ENCODE data around the gene STRBP.
"Not testable (repeated sequence)": the region's sequence is repeated elsewhere in the genome, so short reads cannot be mapped to it uniquely, and the experiment has no call there.

STRBP gene

DNA sequence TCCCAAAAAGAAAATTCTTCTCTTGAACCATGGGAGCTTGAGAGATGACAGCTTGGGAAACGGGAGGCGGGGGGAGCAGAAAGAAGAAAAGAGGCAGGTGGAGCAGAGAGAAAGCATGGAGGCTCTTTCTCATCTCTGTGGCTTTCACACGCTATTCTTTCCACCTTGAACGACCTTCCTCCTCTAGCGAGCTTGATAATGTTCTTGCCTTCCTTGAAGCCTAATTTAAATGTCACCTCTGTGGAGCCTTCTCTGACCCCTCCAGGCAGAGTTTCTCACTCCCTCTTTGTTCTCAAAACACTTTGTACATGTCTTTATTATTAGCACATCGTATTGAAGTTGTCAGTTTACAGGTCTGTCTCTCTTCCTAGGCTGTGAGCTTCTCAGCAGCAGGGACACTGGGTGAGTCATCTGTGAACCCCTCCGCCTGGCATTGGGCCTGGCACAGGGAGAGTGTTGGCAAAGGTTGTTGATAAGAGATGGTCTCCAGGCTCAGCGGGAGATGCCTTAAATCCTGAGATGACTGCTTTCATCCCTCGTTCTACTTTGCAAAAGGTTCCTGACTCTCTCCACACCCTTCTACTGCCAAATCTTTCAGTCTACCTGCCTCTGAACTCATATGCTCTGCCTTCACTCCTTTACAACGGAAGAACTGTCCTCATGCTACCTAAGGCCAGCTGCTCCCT lies 14.1 kb upstream of the STRBP start:
- Histone ChIP-seq H3K9me3 (no peaks in the 10 kb centered on the region), H3K4me3 (no peak overlapping the region), H3K4me1 (no peaks in the 10 kb centered on the region), H3K36me3 (no peaks in the 10 kb centered on the region), H3K27me3 (peaks cover 0 to 18% of the 10 kb centered on the region in 2 donors), H3K27ac (no peak overlapping the region)
- DNase-seq, result no peak
- TF ChIP-seq, protein P1, sequence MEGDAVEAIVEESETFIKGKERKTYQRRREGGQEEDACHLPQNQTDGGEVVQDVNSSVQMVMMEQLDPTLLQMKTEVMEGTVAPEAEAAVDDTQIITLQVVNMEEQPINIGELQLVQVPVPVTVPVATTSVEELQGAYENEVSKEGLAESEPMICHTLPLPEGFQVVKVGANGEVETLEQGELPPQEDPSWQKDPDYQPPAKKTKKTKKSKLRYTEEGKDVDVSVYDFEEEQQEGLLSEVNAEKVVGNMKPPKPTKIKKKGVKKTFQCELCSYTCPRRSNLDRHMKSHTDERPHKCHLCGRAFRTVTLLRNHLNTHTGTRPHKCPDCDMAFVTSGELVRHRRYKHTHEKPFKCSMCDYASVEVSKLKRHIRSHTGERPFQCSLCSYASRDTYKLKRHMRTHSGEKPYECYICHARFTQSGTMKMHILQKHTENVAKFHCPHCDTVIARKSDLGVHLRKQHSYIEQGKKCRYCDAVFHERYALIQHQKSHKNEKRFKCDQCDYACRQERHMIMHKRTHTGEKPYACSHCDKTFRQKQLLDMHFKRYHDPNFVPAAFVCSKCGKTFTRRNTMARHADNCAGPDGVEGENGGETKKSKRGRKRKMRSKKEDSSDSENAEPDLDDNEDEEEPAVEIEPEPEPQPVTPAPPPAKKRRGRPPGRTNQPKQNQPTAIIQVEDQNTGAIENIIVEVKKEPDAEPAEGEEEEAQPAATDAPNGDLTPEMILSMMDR (IDR thresholded peaks at IDR 0.05), result no peak
- intact Hi-C loops (cut with DNase I; ENCODE audit: low total_unique reads), result no loop called here

DNA sequence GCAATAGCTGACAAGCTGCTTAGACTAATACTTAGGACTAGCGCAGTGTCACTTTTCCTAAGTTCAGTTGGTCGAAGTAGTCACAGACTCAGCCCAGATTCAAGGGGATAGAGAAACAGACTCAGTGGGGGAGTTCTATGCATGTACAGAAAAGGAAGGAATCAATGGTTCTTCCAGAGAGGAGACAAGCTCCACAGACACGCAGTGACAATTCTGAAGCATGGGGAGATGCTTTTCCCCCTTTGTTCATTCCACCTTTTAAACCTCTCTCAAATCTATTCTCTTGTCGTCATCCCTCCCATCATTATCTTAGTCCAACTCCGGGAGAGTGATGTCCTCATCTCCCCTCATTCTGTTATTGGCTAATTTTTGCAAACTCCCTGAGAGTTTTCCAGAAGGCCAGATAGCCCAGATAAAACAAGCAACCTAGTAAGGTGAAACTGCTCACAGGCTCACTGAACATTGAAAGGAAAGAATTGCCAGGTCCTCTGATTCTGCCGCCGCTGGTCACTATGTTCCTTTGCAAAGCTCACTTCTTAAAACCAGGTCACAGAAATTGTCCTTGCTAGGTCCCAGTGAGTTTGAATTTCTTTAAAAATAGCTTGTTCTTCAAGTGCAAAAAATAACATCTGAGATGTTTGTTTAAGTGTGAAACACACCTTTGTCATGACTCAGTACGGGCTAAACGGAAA lies 13.4 kb upstream of the STRBP start:
- TF ChIP-seq, protein P1 (IDR thresholded peaks at IDR 0.05), result no peak
- H3K9me3 ChIP-seq, result no peaks in the 10 kb centered on the region
- peaks cover 0 to 18% of the 10 kb centered on the region in 2 donors for H3K27me3 ChIP-seq
- H3K27ac ChIP-seq, result no peak overlapping the region
- no peak for DNase-seq
- H3K4me3 ChIP-seq, result no peak overlapping the region
- intact Hi-C loops (cut with DNase I; ENCODE audit: low total_unique reads), result no loop called here
- no peaks in the 10 kb centered on the region for H3K36me3 ChIP-seq
- no peaks in the 10 kb centered on the region for H3K4me1 ChIP-seq

DNA sequence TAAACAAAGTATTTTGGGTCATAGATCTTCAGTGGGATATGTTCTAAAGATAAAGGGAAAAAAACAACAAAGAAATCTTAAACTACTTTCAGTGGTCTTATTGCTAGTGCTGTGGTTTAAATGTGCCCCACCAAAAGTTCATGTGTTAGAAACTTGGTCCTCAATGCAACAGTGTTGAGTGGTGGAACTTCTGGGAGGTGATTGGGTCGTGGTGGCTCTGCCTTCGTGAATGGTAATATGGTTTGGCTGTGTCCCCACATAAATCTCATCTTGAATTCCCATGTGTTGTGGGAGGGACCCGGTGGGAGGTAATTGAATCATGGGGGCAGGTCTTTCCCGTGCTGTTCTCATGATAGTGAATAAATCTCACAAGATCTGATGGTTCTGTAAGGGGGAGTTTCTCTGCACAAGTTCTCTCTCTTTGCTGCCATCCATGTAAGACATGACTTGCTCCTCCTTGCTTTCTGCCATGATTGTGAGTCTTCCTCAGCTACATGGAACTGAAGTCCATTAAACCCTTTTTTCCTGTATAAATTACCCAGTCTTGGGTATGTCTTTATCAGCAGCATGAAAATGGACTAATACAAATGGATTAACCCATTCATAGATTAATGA lies 10.6 kb upstream of the STRBP start:
- H3K4me3 ChIP-seq; H3K27ac ChIP-seq; H3K9me3 ChIP-seq; H3K4me1 ChIP-seq; H3K36me3 ChIP-seq; intact Hi-C loops (cut with DNase I; ENCODE audit: low total_unique reads); DNase-seq: not testable (repeated sequence)
- peaks cover 0 to 21% of the 10 kb centered on the region in 2 donors for H3K27me3 ChIP-seq

DNA sequence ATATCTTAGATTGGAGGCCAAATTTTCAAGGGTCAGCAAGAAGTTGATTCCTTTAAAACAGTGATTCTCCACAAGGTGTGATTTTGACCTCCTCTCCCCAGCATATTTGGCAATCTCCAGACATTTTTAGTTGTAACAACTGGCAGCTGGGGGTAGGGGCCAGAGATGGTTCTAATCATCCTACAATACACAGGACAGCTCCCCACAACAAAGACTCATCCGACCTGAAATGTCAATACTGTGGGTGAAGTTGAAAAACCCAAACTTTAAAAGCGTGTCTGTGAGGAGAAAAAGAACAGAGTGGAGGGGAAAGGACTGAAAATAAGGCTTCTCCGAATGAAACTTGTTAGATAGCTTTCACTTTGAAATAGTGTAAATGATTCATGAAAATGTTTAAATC lies 10.0 kb upstream of the STRBP start:
- TF ChIP-seq, protein P1 (IDR thresholded peaks at IDR 0.05), result no peak

DNA sequence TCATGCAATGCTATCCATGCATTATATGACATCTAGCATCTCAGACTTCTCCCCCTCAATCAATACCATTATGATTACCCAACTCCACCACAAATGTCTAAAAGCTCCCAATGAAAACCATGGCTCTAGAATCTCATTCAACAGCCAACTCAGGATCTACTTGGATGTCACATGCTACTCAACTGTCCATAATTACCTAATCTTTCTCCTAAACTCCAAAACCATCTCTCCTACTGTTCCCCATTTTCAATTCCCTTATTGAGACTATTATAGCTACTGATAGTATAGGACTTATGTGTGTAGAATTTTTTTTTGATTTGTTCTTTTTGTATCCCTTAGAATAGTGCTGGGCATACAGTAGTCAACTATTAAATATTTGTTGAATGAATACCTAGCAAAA lies 8.2 kb upstream of the STRBP start:
- intact Hi-C loops (cut with DNase I; ENCODE audit: low total_unique reads), result no loop called here
- TF ChIP-seq, protein P1 (IDR thresholded peaks at IDR 0.05), result no peak
- Histone ChIP-seq H3K4me1 (no peaks in the 10 kb centered on the region), H3K27me3 (peaks cover 0 to 20% of the 10 kb centered on the region in 2 donors), H3K9me3 (no peaks in the 10 kb centered on the region), H3K27ac (no peak overlapping the region), H3K36me3 (no peaks in the 10 kb centered on the region), H3K4me3 (no peak overlapping the region)
- DNase-seq, result no peak

More for the DNA sequence above, 10.0 kb upstream of the STRBP start:
- H3K27me3 ChIP-seq, result peaks cover 0 to 20% of the 10 kb centered on the region in 2 donors
- no peak overlapping the region for H3K4me3 ChIP-seq
- no peaks in the 10 kb centered on the region for H3K4me1 ChIP-seq
- DNase-seq, result no peak
- intact Hi-C loops (cut with DNase I; ENCODE audit: low total_unique reads), result no loop called here
- H3K27ac ChIP-seq, result no peak overlapping the region
- H3K36me3 ChIP-seq, result no peaks in the 10 kb centered on the region
- no peaks in the 10 kb centered on the region for H3K9me3 ChIP-seq

DNA sequence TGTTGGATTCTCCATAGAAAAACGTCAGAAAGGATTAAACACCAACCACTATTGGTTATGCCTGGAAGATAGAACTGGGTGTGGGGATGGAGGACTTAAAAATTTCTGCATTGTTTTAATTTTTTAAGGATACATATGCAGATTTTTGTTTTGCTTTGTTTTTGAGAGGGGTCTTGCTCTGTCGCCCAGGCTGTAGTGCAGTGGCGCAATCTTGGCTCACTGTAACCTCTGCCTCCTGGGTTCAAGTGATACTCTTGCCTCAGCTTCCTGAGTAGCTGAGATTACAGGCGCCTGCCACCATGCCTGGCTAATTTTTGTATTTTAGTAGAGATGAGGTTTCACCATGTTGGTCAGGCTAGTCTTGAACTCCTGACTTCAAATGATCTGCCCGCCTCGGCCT lies 2.7 kb upstream of the STRBP start:
- peaks cover 0 to 21% (median 12%) of the 10 kb centered on the region in 4 donors for H3K4me1 ChIP-seq
- H3K27me3 ChIP-seq; intact Hi-C loops (cut with DNase I; ENCODE audit: low total_unique reads): not testable (repeated sequence)

More for the DNA sequence above, 2.7 kb upstream of the STRBP start:
- not testable (repeated sequence) for DNase-seq, H3K9me3 ChIP-seq, H3K36me3 ChIP-seq, H3K4me3 ChIP-seq, H3K27ac ChIP-seq

Measured in tibial artery (tissue), 4 donors.